MM.1S (cell line): ENCODE results near the gene SLC6A8.

Experiments
- CTCF ChIP-seq: fragments of 300-600 bp; sonication (generic); IDR thresholded peaks from 2 replicates; pipeline ENCODE4 v1.5.1; 2016; ENCODE audit warnings: antibody characterized with exemption, low read length, mixed read lengths
- EZH2 ChIP-seq: fragments of 300-600 bp; sonication (generic); optimal IDR thresholded peaks from 2 replicates; pipeline ENCODE3; 2017; ENCODE audit warnings: low read depth, mild to moderate bottlenecking, antibody characterized with exemption, low read length, mixed read lengths

DNA sequence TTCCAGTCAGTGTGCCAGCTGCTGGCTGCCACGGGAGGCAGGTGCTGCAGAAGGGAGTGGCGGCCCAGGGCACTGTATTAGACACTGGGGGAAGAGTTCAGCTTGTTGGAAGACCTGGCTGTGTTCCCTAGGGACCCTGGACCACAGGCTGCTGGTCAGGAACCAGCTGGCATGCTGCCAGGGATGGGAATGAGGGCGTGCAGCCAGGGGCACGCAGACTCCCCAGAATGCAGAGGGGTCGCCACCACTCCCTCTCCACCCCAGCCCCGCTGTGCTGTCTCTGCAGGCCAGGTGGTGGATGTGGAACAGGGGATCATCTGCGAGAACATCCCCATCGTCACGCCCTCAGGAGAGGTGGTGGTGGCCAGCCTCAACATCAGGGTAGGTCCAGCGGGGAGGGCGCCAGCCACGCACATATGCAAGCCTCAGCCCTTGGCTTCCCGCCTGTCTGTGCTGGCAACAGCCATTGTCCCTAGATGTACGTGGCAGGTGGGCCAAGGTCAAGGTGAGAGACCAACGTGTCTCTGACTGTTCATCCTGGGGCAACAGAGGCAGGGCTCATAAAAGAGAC is 49.2 kb downstream of the SLC6A8 start:
- TF ChIP-seq EZH2 (no peak), CTCF (no peak)
